Activated CD4-positive, alpha-beta memory T cell treated with anti-CD3 and anti-CD28 coated beads for 36 hours (primary cell): ENCODE data around the gene RNF149. TPM values are rescaled to one million over a fixed set of nuclear protein-coding genes. Genes with fewer than 3 reads are reported as not detected.
"Not testable (repeated sequence)": the region's sequence is repeated elsewhere in the genome, so short reads cannot be mapped to it uniquely, and the experiment has no call there.

Experiments used
- CTCF ChIA-PET: fragments of 350-600 bp; sonication (Branson Sonifier 250); formaldehyde crosslinking; loops from one replicate; lab custom pipeline; 2021; ENCODE audit warnings: antibody characterized with exemption, inconsistent platforms; lab: Charles Lee
- POLR2A ChIA-PET: fragments of 350-600 bp; sonication (Branson Sonifier 250); formaldehyde crosslinking; loops from one replicate; lab custom pipeline; 2021; ENCODE audit warnings: antibody characterized with exemption; lab: Charles Lee
- DNase-seq: peaks from one replicate; pipeline ENCODE4 v3.0.0-alpha.2; 2020
- H3K27ac Mint-ChIP-seq: one replicate; pipeline ENCODE4 v1.8.0; 2021; ENCODE audit warnings: mixed read lengths
- H3K27me3 Mint-ChIP-seq: one replicate; pipeline ENCODE4 v1.8.0; 2021; ENCODE audit warnings: mixed read lengths
- H3K36me3 Mint-ChIP-seq: one replicate; pipeline ENCODE4 v1.8.0; 2021; ENCODE audit warnings: mixed read lengths
- H3K4me1 Mint-ChIP-seq: one replicate; pipeline ENCODE4 v1.8.0; 2021; ENCODE audit warnings: low read depth, mixed read lengths
- H3K4me3 Mint-ChIP-seq: one replicate; pipeline ENCODE4 v1.8.0; 2021; ENCODE audit warnings: mild to moderate bottlenecking, mixed read lengths
- H3K9me3 Mint-ChIP-seq: one replicate; pipeline ENCODE4 v1.8.0; 2021; ENCODE audit warnings: mixed read lengths
- intact Hi-C: fragments of 100-400 bp; cut with micrococcal nuclease; formaldehyde crosslinking; loops from one replicate; pipeline ENCODE4 v1.15.1; 2023
- total RNA-seq, 2 experiments: library from RNA; stranded (reverse); gene quantifications; one replicate each; pipeline ENCODE4 v1.2.3, GENCODE V29; 2021

Gene RNF149
- total RNA-seq, 2 experiments from 2014 or later: 42.1 to 46.9 TPM

GRCh38 chr2:101330253-101330933 is 21.9 kb upstream of the RNF149 start:
- POLR2A ChIA-PET: interaction anchor here (0.6 kb wide), 1 partner anchor 21 kb away, joined by 3 read pairs; the partner anchor contains the start of gene RNF149
- CTCF ChIA-PET: interaction anchor here (1.1 to 6.8 kb wide), 4 partner anchors 8 to 501 kb away, joined by 3 to 80 read pairs (median 6); no protein-coding TSS in a partner anchor
- peaks cover under 1% of the 10 kb centered on the region for H3K9me3 Mint-ChIP-seq
- H3K4me1 Mint-ChIP-seq: peaks cover 38% of the 10 kb centered on the region
- intact Hi-C loops: no loop called here
- no peaks in the 10 kb centered on the region for H3K27me3 Mint-ChIP-seq
- peak overlapping the region; percentile 42 for H3K4me3 Mint-ChIP-seq
- no peaks in the 10 kb centered on the region for H3K36me3 Mint-ChIP-seq
- H3K27ac Mint-ChIP-seq: peak overlapping the region; percentile 75
- peak; percentile 66 for DNase-seq

GRCh38 chr2:101329026-101329425 is 20.5 kb upstream of the RNF149 start:
- ChIA-PET POLR2A (interaction anchor here (0.8 to 1.7 kb wide), 4 partner anchors 20 to 76 kb away, joined by 4 to 10 read pairs (median 6); partner anchors contain the start of genes CNOT11 and RNF149), CTCF (interaction anchor here (1.4 to 6.8 kb wide), 3 partner anchors 10 to 18 kb away, joined by 4 to 80 read pairs (median 7); no protein-coding TSS in a partner anchor)
- Mint-ChIP-seq H3K27me3 (no peaks in the 10 kb centered on the region), H3K9me3 (peaks cover 3% of the 10 kb centered on the region), H3K4me3 (no peak overlapping the region), H3K27ac (no peak overlapping the region), H3K4me1 (peaks cover 38% of the 10 kb centered on the region), H3K36me3 (no peaks in the 10 kb centered on the region)
- DNase-seq: peak; percentile 39
- intact Hi-C loops: loop anchor here (5.0 kb wide), 1 partner anchor 77 kb away; the partner anchor contains the start of gene CNOT11

GRCh38 chr2:101328474-101329007 is 20.0 kb upstream of the RNF149 start:
- H3K36me3 Mint-ChIP-seq: no peaks in the 10 kb centered on the region
- DNase-seq: peak; percentile 57
- H3K27ac Mint-ChIP-seq: no peak overlapping the region

GRCh38 chr2:101327863-101328394 is 19.4 kb upstream of the RNF149 start:
- no peak for DNase-seq
- Mint-ChIP-seq H3K36me3 (no peaks in the 10 kb centered on the region), H3K27ac (no peak overlapping the region), H3K9me3 (peaks cover 3% of the 10 kb centered on the region), H3K4me1 (peaks cover 33% of the 10 kb centered on the region), H3K4me3 (no peak overlapping the region), H3K27me3 (no peaks in the 10 kb centered on the region)
- POLR2A ChIA-PET: interaction anchor here (1.2 to 1.7 kb wide), 2 partner anchors 19 to 21 kb away, joined by 4 to 10 read pairs; partner anchors contain the start of gene RNF149
- CTCF ChIA-PET: interaction anchor here (1.4 to 6.8 kb wide), 2 partner anchors 14 to 17 kb away, joined by 4 to 80 read pairs; no protein-coding TSS in a partner anchor
- intact Hi-C loops: loop anchor here (1.0 to 5.0 kb wide), 2 partner anchors 21 to 76 kb away; partner anchors contain the start of gene CNOT11

More at GRCh38 chr2:101328474-101329007, 20.0 kb upstream of the RNF149 start:
- H3K9me3 Mint-ChIP-seq: peaks cover 3% of the 10 kb centered on the region
- intact Hi-C loops: loop anchor here (1.0 to 5.0 kb wide), 2 partner anchors 21 to 76 kb away; partner anchors contain the start of gene CNOT11
- no peak overlapping the region for H3K4me3 Mint-ChIP-seq
- H3K4me1 Mint-ChIP-seq: peaks cover 38% of the 10 kb centered on the region
- POLR2A ChIA-PET: interaction anchor here (1.2 to 1.7 kb wide), 3 partner anchors 19 to 76 kb away, joined by 4 to 10 read pairs (median 7); partner anchors contain the start of genes CNOT11 and RNF149
- CTCF ChIA-PET: interaction anchor here (1.4 to 6.8 kb wide), 2 partner anchors 13 to 18 kb away, joined by 4 to 80 read pairs; no protein-coding TSS in a partner anchor
- H3K27me3 Mint-ChIP-seq: no peaks in the 10 kb centered on the region

DNA sequence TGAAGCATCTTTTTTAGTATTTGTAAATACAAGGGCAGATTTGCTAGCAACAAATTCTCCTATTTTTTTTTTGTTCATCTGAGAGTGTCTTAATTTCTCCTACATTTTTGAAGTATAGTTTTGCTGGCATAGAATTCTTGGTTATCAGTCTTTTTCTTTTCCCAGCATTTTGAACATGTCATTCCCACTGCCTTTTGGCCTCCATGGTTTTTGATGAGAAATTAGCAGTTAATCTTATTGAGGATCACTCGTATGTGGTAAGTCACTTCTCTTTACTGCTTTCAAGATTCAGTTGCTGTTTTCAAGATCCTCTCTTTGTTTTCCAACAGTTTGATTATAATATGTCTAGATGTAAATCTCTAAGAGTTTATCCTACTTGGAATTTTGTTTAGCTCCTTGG is 16.9 kb upstream of the RNF149 start:
- H3K4me3 Mint-ChIP-seq: no peak overlapping the region
- CTCF ChIA-PET: interaction anchor here (1.8 kb wide), 1 partner anchor 17 kb away, joined by 7 read pairs; no protein-coding TSS in a partner anchor
- H3K9me3 Mint-ChIP-seq: peaks cover 3% of the 10 kb centered on the region
- POLR2A ChIA-PET: no interaction called here
- H3K4me1 Mint-ChIP-seq: peaks cover 16% of the 10 kb centered on the region
- H3K36me3 Mint-ChIP-seq: no peaks in the 10 kb centered on the region
- DNase-seq: no peak
- H3K27me3 Mint-ChIP-seq: no peaks in the 10 kb centered on the region
- H3K27ac Mint-ChIP-seq: no peak overlapping the region
- intact Hi-C loops: loop anchor here (5.0 kb wide), 1 partner anchor 73 kb away; the partner anchor contains the start of gene CNOT11

DNA sequence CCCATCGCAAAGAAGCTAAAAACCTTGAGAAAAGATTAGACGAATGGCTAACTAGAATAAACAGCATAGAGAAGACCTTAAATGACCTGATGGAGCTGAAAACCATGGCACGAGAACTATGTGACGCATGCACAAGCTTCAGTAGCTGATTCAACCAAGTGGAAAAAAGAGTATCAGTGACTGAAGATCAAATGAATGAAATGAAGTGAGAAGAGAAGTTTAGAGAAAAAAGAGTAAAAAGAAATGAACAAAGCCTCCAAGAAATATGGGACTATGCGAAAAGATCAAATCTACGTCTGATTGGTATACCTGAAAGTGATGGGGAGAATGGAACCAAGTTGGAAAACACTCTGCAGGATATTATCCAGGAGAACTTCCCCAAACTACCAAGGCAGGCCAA is 8.1 kb upstream of the RNF149 start:
- POLR2A ChIA-PET, H3K27me3 Mint-ChIP-seq, intact Hi-C loops, H3K4me3 Mint-ChIP-seq, H3K27ac Mint-ChIP-seq, CTCF ChIA-PET, H3K36me3 Mint-ChIP-seq, H3K9me3 Mint-ChIP-seq, DNase-seq: not testable (repeated sequence)
- H3K4me1 Mint-ChIP-seq: peaks cover 22% of the 10 kb centered on the region

- POLR2A ChIA-PET: interaction anchor here (1.5 kb wide), 1 partner anchor 58 kb away, joined by 3 read pairs; no protein-coding TSS in a partner anchor
- H3K4me3 Mint-ChIP-seq: no peak overlapping the region
- intact Hi-C loops: no loop called here
- CTCF ChIA-PET: interaction anchor here (0.7 to 1.6 kb wide), 3 partner anchors 17 to 225 kb away, joined by 3 to 8 read pairs (median 4); no protein-coding TSS in a partner anchor
- H3K27ac Mint-ChIP-seq: no peak overlapping the region
- no peak for DNase-seq
- peaks cover 5% of the 10 kb centered on the region for H3K36me3 Mint-ChIP-seq
- H3K27me3 Mint-ChIP-seq: no peaks in the 10 kb centered on the region
- peaks cover 2% of the 10 kb centered on the region for H3K9me3 Mint-ChIP-seq
- H3K4me1 Mint-ChIP-seq: peaks cover 47% of the 10 kb centered on the region
Measured at GRCh38 chr2:101311696-101312017, 3.2 kb upstream of the RNF149 start.

DNA sequence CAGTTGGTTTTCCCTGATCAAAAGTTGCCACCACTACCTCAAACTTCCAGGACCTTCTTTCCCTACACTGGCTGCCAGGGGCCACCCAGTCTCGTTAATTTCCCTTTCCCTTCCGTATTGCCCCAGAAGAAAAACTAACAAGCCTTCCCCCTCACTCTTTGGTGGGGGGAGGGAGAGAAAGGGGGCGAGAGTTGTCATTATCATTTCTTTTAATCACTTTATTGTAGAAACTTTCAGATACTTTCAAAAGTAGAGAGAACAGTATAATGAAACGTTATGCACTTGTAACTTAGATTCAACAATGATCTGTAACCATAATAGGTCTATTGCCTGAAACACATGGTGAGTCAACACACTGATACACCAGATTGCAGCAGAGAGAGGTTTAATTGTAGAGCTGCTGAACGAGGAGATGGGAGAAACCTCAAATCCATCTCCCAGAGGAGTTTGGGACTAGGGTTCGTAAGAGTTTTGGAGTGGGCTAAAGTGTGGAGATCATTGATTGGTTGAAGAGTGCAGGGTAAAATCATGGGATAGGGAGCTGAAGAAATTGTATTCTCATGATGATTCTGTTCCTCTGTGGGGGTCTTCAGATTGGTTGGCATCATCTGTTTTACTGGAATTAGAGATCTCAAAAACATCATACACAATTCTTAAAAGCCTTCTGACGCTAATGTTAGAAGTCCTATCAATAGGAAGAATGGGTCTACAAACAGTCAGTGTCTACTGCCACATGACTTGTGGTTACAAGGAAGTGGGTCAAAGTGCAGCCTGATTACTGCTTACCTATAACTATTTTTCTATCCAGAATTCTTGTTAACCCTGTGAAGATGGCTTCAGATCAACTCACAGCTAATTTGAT is 2.6 kb upstream of the RNF149 start:
- Mint-ChIP-seq H3K9me3 (no peaks in the 10 kb centered on the region), H3K27me3 (no peaks in the 10 kb centered on the region), H3K36me3 (peaks cover 10% of the 10 kb centered on the region), H3K4me3 (peak overlapping the region; percentile 31), H3K4me1 (peaks cover 47% of the 10 kb centered on the region), H3K27ac (peak overlapping the region; percentile 58)
- intact Hi-C loops: no loop called here
- no peak for DNase-seq
- ChIA-PET POLR2A (interaction anchor here (1.5 kb wide), 1 partner anchor 58 kb away, joined by 3 read pairs; no protein-coding TSS in a partner anchor), CTCF (interaction anchor here (0.7 to 1.6 kb wide), 3 partner anchors 18 to 226 kb away, joined by 3 to 8 read pairs (median 4); no protein-coding TSS in a partner anchor)

DNA sequence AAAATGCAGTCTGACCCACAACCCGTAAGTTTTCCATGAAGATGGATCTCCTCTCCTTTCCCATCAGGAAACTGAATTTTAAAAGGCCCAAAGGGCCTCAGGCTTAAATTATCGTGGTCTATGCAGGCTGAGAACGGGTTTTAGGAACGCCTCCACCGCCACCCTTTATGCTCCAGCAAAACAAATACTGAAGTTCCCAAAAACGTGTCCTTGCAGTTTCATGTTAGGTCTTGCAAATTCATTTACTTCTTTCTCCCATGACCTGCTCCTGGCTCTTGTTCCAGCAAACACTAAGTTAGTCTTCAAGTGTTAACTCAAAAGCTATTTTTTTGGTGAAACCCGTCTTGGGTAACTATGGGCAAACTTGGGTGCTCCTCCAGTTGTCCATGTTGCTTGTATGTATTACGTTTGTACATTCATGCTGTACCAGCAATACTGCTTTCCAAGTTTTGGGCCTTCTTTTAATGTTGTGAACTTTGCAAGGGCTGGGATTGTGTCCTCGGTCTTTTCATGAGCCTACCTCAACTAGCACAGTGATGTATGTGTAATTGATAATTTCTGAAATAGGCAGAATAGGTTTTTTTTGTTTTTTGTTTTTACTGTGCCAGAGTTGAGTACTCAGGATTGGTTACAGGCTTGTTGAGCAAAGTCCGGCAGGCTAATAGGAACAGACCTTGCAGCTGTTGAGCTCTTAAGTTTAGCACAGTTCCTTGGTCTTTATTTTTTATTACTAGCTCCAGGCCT is 1.8 kb upstream of the RNF149 start:
- Mint-ChIP-seq H3K4me1 (peaks cover 50% of the 10 kb centered on the region), H3K9me3 (no peaks in the 10 kb centered on the region), H3K4me3 (peak overlapping the region; percentile 22), H3K27me3 (no peaks in the 10 kb centered on the region), H3K27ac (no peak overlapping the region), H3K36me3 (peaks cover 17% of the 10 kb centered on the region)
- POLR2A ChIA-PET: interaction anchor here (1.5 to 2.0 kb wide), 2 partner anchors 18 to 57 kb away, joined by 3 to 10 read pairs; no protein-coding TSS in a partner anchor
- DNase-seq: no peak
- intact Hi-C loops: no loop called here
- CTCF ChIA-PET: interaction anchor here (1.5 to 1.6 kb wide), 2 partner anchors 18 to 32 kb away, joined by 4 to 8 read pairs; no protein-coding TSS in a partner anchor

GRCh38 chr2:101307950-101308431 is 510 bp downstream of the RNF149 start:
- ChIA-PET CTCF (interaction anchor here (1.0 to 1.7 kb wide), 6 partner anchors 8 to 295 kb away, joined by 4 to 9 read pairs (median 4); no protein-coding TSS in a partner anchor), POLR2A (interaction anchor here (0.6 to 2.0 kb wide), 6 partner anchors 9 to 420 kb away, joined by 3 to 10 read pairs (median 5); partner anchors contain the start of gene CNOT11)
- DNase-seq: peak; percentile 43
- intact Hi-C loops: loop anchor here (1.0 to 5.0 kb wide), 8 partner anchors 20 to 1059 kb away; partner anchors contain the start of genes CNOT11 and RPL31
- Mint-ChIP-seq H3K4me1 (peaks cover 68% of the 10 kb centered on the region), H3K4me3 (peak overlapping the region; percentile 98), H3K36me3 (peaks cover 24% of the 10 kb centered on the region), H3K9me3 (no peaks in the 10 kb centered on the region), H3K27me3 (no peaks in the 10 kb centered on the region), H3K27ac (peak overlapping the region; percentile 97)
